Measurements from ENCODE around the gene MPV17. TPM values are rescaled to one million over a fixed set of nuclear protein-coding genes. Genes with fewer than 3 reads are reported as not detected.

The MPV17 gene
- total RNA-seq, 1 experiment from 2014 or later: 59.4 TPM

GRCh38 chr2:27296481-27296880, 26.4 kb downstream of the MPV17 start:
- no CpG with 5 or more reads among the region's 4 CpGs for WGBS (ENCODE audit: extremely low coverage, insufficient read length, low lambda C conversion rate)
- Histone ChIP-seq H3K27me3 (ENCODE audit: insufficient read depth, low read length) (no peaks in the 10 kb centered on the region), H2BK5ac (ENCODE audit: insufficient read length, low read length) (no peak overlapping the region), H2BK20ac (ENCODE audit: low read depth, low read length, poor library complexity, severe bottlenecking) (no peak overlapping the region), H2BK12ac (ENCODE audit: insufficient read length, low read depth, low read length) (no peak overlapping the region), H3K9ac (ENCODE audit: extremely low read depth, insufficient read length, low read length) (no peak overlapping the region), H2BK120ac (ENCODE audit: low read depth, low read length, poor library complexity, severe bottlenecking) (no peak overlapping the region), H3K9me3 (ENCODE audit: control insufficient read depth, low read depth, low read length) (no peaks in the 10 kb centered on the region), H4K8ac (replicated peaks; ENCODE audit: insufficient read length, low read depth, low read length) (no peak overlapping the region), H4K5ac (ENCODE audit: insufficient read length, low read depth, low read length) (no peak overlapping the region), H3T11ph (ENCODE audit: low read length) (no peak overlapping the region), H3K23ac (ENCODE audit: insufficient read length, low read depth, low read length) (no peak overlapping the region), H4K91ac (ENCODE audit: insufficient read length, low read depth, low read length) (no peak overlapping the region), H3K56ac (ENCODE audit: insufficient read length, low read depth, low read length) (no peak overlapping the region), H2AK5ac (ENCODE audit: insufficient read length, low read length) (no peak overlapping the region), H3K4me1 (ENCODE audit: insufficient read depth, low read length) (no peaks in the 10 kb centered on the region; the same call in 1 of the 2 replicates), H3K79me1 (ENCODE audit: insufficient read depth, low read depth, low read length, poor library complexity, severe bottlenecking) (no peaks in the 10 kb centered on the region), H3K27ac (ENCODE audit: insufficient read length, low read depth, low read length) (no peak overlapping the region), H4K20me1 (ENCODE audit: control insufficient read depth, insufficient read depth, insufficient read length) (no peaks in the 10 kb centered on the region), H3K14ac (ENCODE audit: insufficient read depth, low read length) (no peak overlapping the region), H3K23me2 (ENCODE audit: insufficient read length, low read depth, low read length, poor library complexity, severe bottlenecking) (no peaks in the 10 kb centered on the region), H3K79me2 (ENCODE audit: insufficient read depth, low read length) (no peaks in the 10 kb centered on the region), H3K4ac (ENCODE audit: low read depth, low read length) (no peak overlapping the region), H3K4me2 (ENCODE audit: insufficient read depth, insufficient read length, low read length) (no peak overlapping the region), H3K18ac (ENCODE audit: insufficient read length, low read depth, low read length) (no peak overlapping the region), H2BK15ac (ENCODE audit: low read depth, low read length) (no peak overlapping the region), H2AFZ (ENCODE audit: low read length) (no peak overlapping the region)
- H3K9me3 Mint-ChIP-seq: no peaks in the 10 kb centered on the region
- H3K27me3 Mint-ChIP-seq (ENCODE audit: low read depth): peaks cover 4% of the 10 kb centered on the region; the same call in 1 of the 2 replicates
- TF ChIP-seq, protein P1, sequence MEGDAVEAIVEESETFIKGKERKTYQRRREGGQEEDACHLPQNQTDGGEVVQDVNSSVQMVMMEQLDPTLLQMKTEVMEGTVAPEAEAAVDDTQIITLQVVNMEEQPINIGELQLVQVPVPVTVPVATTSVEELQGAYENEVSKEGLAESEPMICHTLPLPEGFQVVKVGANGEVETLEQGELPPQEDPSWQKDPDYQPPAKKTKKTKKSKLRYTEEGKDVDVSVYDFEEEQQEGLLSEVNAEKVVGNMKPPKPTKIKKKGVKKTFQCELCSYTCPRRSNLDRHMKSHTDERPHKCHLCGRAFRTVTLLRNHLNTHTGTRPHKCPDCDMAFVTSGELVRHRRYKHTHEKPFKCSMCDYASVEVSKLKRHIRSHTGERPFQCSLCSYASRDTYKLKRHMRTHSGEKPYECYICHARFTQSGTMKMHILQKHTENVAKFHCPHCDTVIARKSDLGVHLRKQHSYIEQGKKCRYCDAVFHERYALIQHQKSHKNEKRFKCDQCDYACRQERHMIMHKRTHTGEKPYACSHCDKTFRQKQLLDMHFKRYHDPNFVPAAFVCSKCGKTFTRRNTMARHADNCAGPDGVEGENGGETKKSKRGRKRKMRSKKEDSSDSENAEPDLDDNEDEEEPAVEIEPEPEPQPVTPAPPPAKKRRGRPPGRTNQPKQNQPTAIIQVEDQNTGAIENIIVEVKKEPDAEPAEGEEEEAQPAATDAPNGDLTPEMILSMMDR (conservative IDR thresholded peaks at IDR 0.05): no peak
- DNase-seq: no peak
- no peak overlapping the region for H3K27ac Mint-ChIP-seq
- H3K36me3 Mint-ChIP-seq (ENCODE audit: insufficient read depth in 1 of 3, low read depth in 3 of 3): no peaks in the 10 kb centered on the region
- no peak overlapping the region for H3K4me3 Mint-ChIP-seq
- H3K4me1 Mint-ChIP-seq: peaks cover 7 to 13% of the 10 kb centered on the region in 2 experiments
